Measurements from ENCODE around the gene PPP1R7. TPM values are rescaled to one million over a fixed set of nuclear protein-coding genes. Genes with fewer than 3 reads are reported as not detected.

PPP1R7 gene
- total and polyA plus RNA-seq, 4 donors: 40.6 to 101 (median 83.4) TPM

- Histone ChIP-seq H3K27me3 (ENCODE audit: control insufficient read depth, insufficient read depth, low read length) (no peaks in the 10 kb centered on the region), H3K36me3 (ENCODE audit: control insufficient read depth, insufficient read depth, low read length) (peaks cover 49% of the 10 kb centered on the region), H3K4me1 (ENCODE audit: control insufficient read depth, insufficient read depth, low read length) (no peaks in the 10 kb centered on the region), H3K27ac (ENCODE audit: low read depth, low read length) (no peak overlapping the region), H3K9me3 (ENCODE audit: control insufficient read depth, insufficient read depth, low read length) (no peaks in the 10 kb centered on the region), H3K4me3 (ENCODE audit: low read depth, low read length) (no peak overlapping the region)
- 90% methylated on average over 17 of the region's 24 CpGs for WGBS (ENCODE audit: insufficient coverage)
- DNase-seq (ENCODE audit: low read depth in 4 of 6, low spot score in 6 of 6): no peak
Measured at GRCh38 chr2:241118737-241119505, 31.3 kb upstream of the PPP1R7 start.

GRCh38 chr2:241120440-241120839 is 29.8 kb upstream of the PPP1R7 start:
- no peak for DNase-seq (ENCODE audit: low read depth in 4 of 6, low spot score in 6 of 6)
- H3K36me3 ChIP-seq (ENCODE audit: control insufficient read depth, insufficient read depth, low read length): peaks cover 47% of the 10 kb centered on the region
- H3K4me1 ChIP-seq (ENCODE audit: control insufficient read depth, insufficient read depth, low read length): no peaks in the 10 kb centered on the region
- no peak overlapping the region for H3K4me3 ChIP-seq (ENCODE audit: low read depth, low read length)
- no peaks in the 10 kb centered on the region for H3K9me3 ChIP-seq (ENCODE audit: control insufficient read depth, insufficient read depth, low read length)
- WGBS (ENCODE audit: insufficient coverage): no CpG with 5 or more reads among the region's 2 CpGs
- no peaks in the 10 kb centered on the region for H3K27me3 ChIP-seq (ENCODE audit: control insufficient read depth, insufficient read depth, low read length)
- H3K27ac ChIP-seq (ENCODE audit: low read depth, low read length): no peak overlapping the region

GRCh38 chr2:241121008-241121407 is 29.3 kb upstream of the PPP1R7 start:
- H3K9me3 ChIP-seq (ENCODE audit: control insufficient read depth, insufficient read depth, low read length): no peaks in the 10 kb centered on the region
- H3K27me3 ChIP-seq (ENCODE audit: control insufficient read depth, insufficient read depth, low read length): no peaks in the 10 kb centered on the region
- DNase-seq (ENCODE audit: low read depth in 4 of 6, low spot score in 6 of 6): no peak
- no peak overlapping the region for H3K4me3 ChIP-seq (ENCODE audit: low read depth, low read length)
- H3K27ac ChIP-seq (ENCODE audit: low read depth, low read length): no peak overlapping the region
- H3K4me1 ChIP-seq (ENCODE audit: control insufficient read depth, insufficient read depth, low read length): no peaks in the 10 kb centered on the region
- no CpG with 5 or more reads among the region's 5 CpGs for WGBS (ENCODE audit: insufficient coverage)
- peaks cover 47% of the 10 kb centered on the region for H3K36me3 ChIP-seq (ENCODE audit: control insufficient read depth, insufficient read depth, low read length)

- DNase-seq (ENCODE audit: low read depth in 4 of 6, low spot score in 6 of 6): no peak
- H3K9me3 ChIP-seq (ENCODE audit: control insufficient read depth, insufficient read depth, low read length): no peaks in the 10 kb centered on the region
- peaks cover 47% of the 10 kb centered on the region for H3K36me3 ChIP-seq (ENCODE audit: control insufficient read depth, insufficient read depth, low read length)
- no peaks in the 10 kb centered on the region for H3K4me1 ChIP-seq (ENCODE audit: control insufficient read depth, insufficient read depth, low read length)
- WGBS (ENCODE audit: insufficient coverage): 94% methylated on average over 19 of the region's 19 CpGs
- H3K27ac ChIP-seq (ENCODE audit: low read depth, low read length): no peak overlapping the region
- no peak overlapping the region for H3K4me3 ChIP-seq (ENCODE audit: low read depth, low read length)
- H3K27me3 ChIP-seq (ENCODE audit: control insufficient read depth, insufficient read depth, low read length): no peaks in the 10 kb centered on the region
Measured at GRCh38 chr2:241122376-241123002, 27.8 kb upstream of the PPP1R7 start.

- H3K36me3 ChIP-seq (ENCODE audit: control insufficient read depth, insufficient read depth, low read length): peaks cover 51% of the 10 kb centered on the region
- no peaks in the 10 kb centered on the region for H3K27me3 ChIP-seq (ENCODE audit: control insufficient read depth, insufficient read depth, low read length)
- H3K9me3 ChIP-seq (ENCODE audit: control insufficient read depth, insufficient read depth, low read length): no peaks in the 10 kb centered on the region
- peak in 1 of 6 donors; percentile 15 for DNase-seq (ENCODE audit: low read depth in 4 of 6, low spot score in 6 of 6)
- 89% methylated on average over 13 of the region's 16 CpGs for WGBS (ENCODE audit: insufficient coverage)
- no peak overlapping the region for H3K4me3 ChIP-seq (ENCODE audit: low read depth, low read length)
- no peaks in the 10 kb centered on the region for H3K4me1 ChIP-seq (ENCODE audit: control insufficient read depth, insufficient read depth, low read length)
- no peak overlapping the region for H3K27ac ChIP-seq (ENCODE audit: low read depth, low read length)
Measured at GRCh38 chr2:241123816-241124536, 26.3 kb upstream of the PPP1R7 start.

- H3K27ac ChIP-seq (ENCODE audit: low read depth, low read length): no peak overlapping the region
- DNase-seq (ENCODE audit: low read depth in 4 of 6, low spot score in 6 of 6): no peak
- H3K4me3 ChIP-seq (ENCODE audit: low read depth, low read length): no peak overlapping the region
- 98% methylated on average over 9 of the region's 13 CpGs for WGBS (ENCODE audit: insufficient coverage)
- H3K36me3 ChIP-seq (ENCODE audit: control insufficient read depth, insufficient read depth, low read length): peaks cover 56% of the 10 kb centered on the region
- no peaks in the 10 kb centered on the region for H3K27me3 ChIP-seq (ENCODE audit: control insufficient read depth, insufficient read depth, low read length)
- no peaks in the 10 kb centered on the region for H3K4me1 ChIP-seq (ENCODE audit: control insufficient read depth, insufficient read depth, low read length)
- H3K9me3 ChIP-seq (ENCODE audit: control insufficient read depth, insufficient read depth, low read length): no peaks in the 10 kb centered on the region
Measured at GRCh38 chr2:241125626-241126025, 24.6 kb upstream of the PPP1R7 start.

GRCh38 chr2:241126201-241126611 is 24.1 kb upstream of the PPP1R7 start:
- no peak overlapping the region for H3K27ac ChIP-seq (ENCODE audit: low read depth, low read length)
- H3K4me1 ChIP-seq (ENCODE audit: control insufficient read depth, insufficient read depth, low read length): no peaks in the 10 kb centered on the region
- no peaks in the 10 kb centered on the region for H3K27me3 ChIP-seq (ENCODE audit: control insufficient read depth, insufficient read depth, low read length)
- H3K36me3 ChIP-seq (ENCODE audit: control insufficient read depth, insufficient read depth, low read length): peaks cover 57% of the 10 kb centered on the region
- H3K9me3 ChIP-seq (ENCODE audit: control insufficient read depth, insufficient read depth, low read length): no peaks in the 10 kb centered on the region
- 92% methylated on average over 21 of the region's 21 CpGs for WGBS (ENCODE audit: insufficient coverage)
- H3K4me3 ChIP-seq (ENCODE audit: low read depth, low read length): no peak overlapping the region
- DNase-seq (ENCODE audit: low read depth in 4 of 6, low spot score in 6 of 6): no peak

GRCh38 chr2:241126771-241127202 is 23.5 kb upstream of the PPP1R7 start:
- Histone ChIP-seq H3K27ac (ENCODE audit: low read depth, low read length) (no peak overlapping the region), H3K4me1 (ENCODE audit: control insufficient read depth, insufficient read depth, low read length) (no peaks in the 10 kb centered on the region), H3K27me3 (ENCODE audit: control insufficient read depth, insufficient read depth, low read length) (no peaks in the 10 kb centered on the region), H3K4me3 (ENCODE audit: low read depth, low read length) (no peak overlapping the region), H3K36me3 (ENCODE audit: control insufficient read depth, insufficient read depth, low read length) (peaks cover 61% of the 10 kb centered on the region), H3K9me3 (ENCODE audit: control insufficient read depth, insufficient read depth, low read length) (no peaks in the 10 kb centered on the region)
- 92% methylated on average over 18 of the region's 18 CpGs for WGBS (ENCODE audit: insufficient coverage)
- DNase-seq (ENCODE audit: low read depth in 4 of 6, low spot score in 6 of 6): no peak

DNA sequence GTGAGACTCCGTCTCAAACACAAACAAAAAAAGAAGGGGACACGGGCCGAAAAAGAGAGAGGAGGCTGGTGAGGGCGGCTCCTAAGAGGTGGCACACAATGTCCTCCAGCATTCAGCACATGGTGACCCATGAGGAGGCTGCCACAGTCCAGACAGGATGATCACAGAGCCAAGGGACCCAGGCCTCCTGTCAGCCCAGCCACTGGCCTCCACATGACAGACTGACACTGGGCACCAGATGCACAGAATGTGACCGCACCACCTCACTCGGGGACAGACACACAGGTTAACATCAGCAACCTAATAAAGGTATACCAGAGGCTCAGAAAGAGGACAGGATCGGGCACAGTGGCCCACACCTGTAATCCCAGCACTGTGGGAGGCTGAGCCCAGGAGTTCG is 22.0 kb upstream of the PPP1R7 start:
- H3K4me3 ChIP-seq (ENCODE audit: low read depth, low read length): no peak overlapping the region
- no peak for DNase-seq (ENCODE audit: low read depth in 4 of 6, low spot score in 6 of 6)
- peaks cover 60% of the 10 kb centered on the region for H3K36me3 ChIP-seq (ENCODE audit: control insufficient read depth, insufficient read depth, low read length)
- H3K27ac ChIP-seq (ENCODE audit: low read depth, low read length): no peak overlapping the region
- H3K4me1 ChIP-seq (ENCODE audit: control insufficient read depth, insufficient read depth, low read length): no peaks in the 10 kb centered on the region
- WGBS (ENCODE audit: insufficient coverage): 97% methylated on average over 7 of the region's 8 CpGs
- H3K27me3 ChIP-seq (ENCODE audit: control insufficient read depth, insufficient read depth, low read length): no peaks in the 10 kb centered on the region
- no peaks in the 10 kb centered on the region for H3K9me3 ChIP-seq (ENCODE audit: control insufficient read depth, insufficient read depth, low read length)

Data from spinal cord (tissue), 10 donors.